Mesenchymal stem cell (in vitro differentiated cells and primary cell): ENCODE data around the gene TPST2.

Experiments
- DNase-seq: peaks from one replicate; pipeline ENCODE4 v3.0.0-alpha.2; 2013
- H2AFZ ChIP-seq: one replicate; pipeline ENCODE4 v1.6.1; 2013; ENCODE audit warnings: low read depth, mild to moderate bottlenecking, control low read depth, inconsistent platforms, low read length, moderate library complexity
- H2AK5ac ChIP-seq: 2 replicates; pipeline ENCODE4 v1.6.1; 2013; ENCODE audit warnings: low read length, moderate library complexity, mild to moderate bottlenecking, inconsistent platforms; ENCODE audit not compliant: severe bottlenecking
- H2BK120ac ChIP-seq: one replicate; pipeline ENCODE4 v1.6.1; 2013; ENCODE audit warnings: low read depth, mild to moderate bottlenecking, inconsistent platforms, low read length, moderate library complexity
- H2BK12ac ChIP-seq, 2 experiments: one replicate each; pipeline ENCODE4 v1.6.1; 2013; ENCODE audit warnings: inconsistent platforms in 2 of 2, low read length in 2 of 2, mild to moderate bottlenecking in 2 of 2, moderate library complexity in 2 of 2, control low read depth in 1 of 2
- H2BK15ac ChIP-seq: one replicate; pipeline ENCODE4 v1.6.1; 2013; ENCODE audit warnings: mild to moderate bottlenecking, low read depth, inconsistent platforms; ENCODE audit not compliant: poor library complexity, severe bottlenecking
- H2BK5ac ChIP-seq: 2 replicates; pipeline ENCODE4 v1.6.1; 2013; ENCODE audit warnings: low read depth, mild to moderate bottlenecking, low read length, control low read depth, inconsistent platforms; ENCODE audit not compliant: poor library complexity, severe bottlenecking
- H3K14ac ChIP-seq, 2 experiments: one replicate each; pipeline ENCODE4 v1.6.1; 2013; ENCODE audit warnings: inconsistent platforms in 2 of 2, low read length in 2 of 2, control low read depth in 1 of 2, mild to moderate bottlenecking in 1 of 2, moderate library complexity in 1 of 2
- H3K18ac ChIP-seq, 2 experiments: one replicate each; pipeline ENCODE4 v1.6.1; 2013; ENCODE audit warnings: inconsistent platforms in 2 of 2, low read length in 2 of 2, control low read depth in 1 of 2, low read depth in 1 of 2, mild to moderate bottlenecking in 1 of 2
- H3K23ac ChIP-seq, 2 experiments: one replicate each; pipeline ENCODE4 v1.6.1; 2013; ENCODE audit warnings: inconsistent platforms in 2 of 2, low read length in 2 of 2, mild to moderate bottlenecking in 2 of 2, moderate library complexity in 2 of 2, control low read depth in 1 of 2
- H3K27ac ChIP-seq: 2 replicates; pipeline ENCODE4 v1.5.1; 2013; ENCODE audit warnings: mild to moderate bottlenecking, moderate library complexity, low read length, control low read depth, inconsistent platforms; ENCODE audit not compliant: poor library complexity, severe bottlenecking
- H3K27me3 ChIP-seq, 2 experiments: 2 replicates each; pipeline versions ENCODE4 v1.6.1 to v1.7.0; 2013; ENCODE audit warnings: low read length in 2 of 2, mild to moderate bottlenecking in 2 of 2, moderate library complexity in 2 of 2, control low read depth in 1 of 2, inconsistent platforms in 1 of 2; ENCODE audit not compliant: control insufficient read depth in 1 of 2, insufficient read depth in 1 of 2
- H3K36me3 ChIP-seq, 2 experiments: 2 replicates each; pipeline versions ENCODE4 v1.6.1 to v1.7.0; 2013; ENCODE audit warnings: low read length in 2 of 2, control low read depth in 1 of 2, inconsistent platforms in 1 of 2, low read depth in 1 of 2, mild to moderate bottlenecking in 1 of 2; ENCODE audit not compliant: insufficient read depth in 2 of 2, control insufficient read depth in 1 of 2
- H3K4ac ChIP-seq, 2 experiments: one replicate each; pipeline ENCODE4 v1.6.1; 2013; ENCODE audit warnings: inconsistent platforms in 2 of 2, low read length in 2 of 2, mild to moderate bottlenecking in 2 of 2, moderate library complexity in 2 of 2, control low read depth in 1 of 2, low read depth in 1 of 2
- H3K4me1 ChIP-seq: 2 replicates; pipeline ENCODE4 v1.6.1; 2013; ENCODE audit warnings: low read depth, low read length, control low read depth; ENCODE audit not compliant: control insufficient read depth, insufficient read depth
- H3K4me2 ChIP-seq: 2 replicates; pipeline ENCODE4 v1.6.1; 2013; ENCODE audit warnings: low read length, mild to moderate bottlenecking, inconsistent platforms; ENCODE audit not compliant: poor library complexity, severe bottlenecking
- H3K4me3 ChIP-seq, 2 experiments: 2 replicates each; pipeline versions ENCODE4 v1.5.1 to v1.7.0; 2013; ENCODE audit warnings: low read length in 2 of 2, mild to moderate bottlenecking in 2 of 2, control low read depth in 1 of 2, low read depth in 1 of 2; ENCODE audit not compliant: insufficient read depth in 1 of 2
- H3K79me1 ChIP-seq: replicated peaks from 2 replicates; pipeline ENCODE4 v1.6.1; 2013; ENCODE audit warnings: mild to moderate bottlenecking, control low read depth, low read length, inconsistent platforms; ENCODE audit not compliant: poor library complexity, severe bottlenecking
- H3K9ac ChIP-seq: 2 replicates; pipeline ENCODE4 v1.7.0; 2013; ENCODE audit warnings: mild to moderate bottlenecking, low read length, moderate library complexity
- H3K9me3 ChIP-seq: 2 replicates; pipeline ENCODE4 v1.7.0; 2013; ENCODE audit warnings: mild to moderate bottlenecking, low read length; ENCODE audit not compliant: control insufficient read depth
- H4K8ac ChIP-seq: one replicate; pipeline ENCODE4 v1.6.1; 2013; ENCODE audit warnings: inconsistent platforms, mild to moderate bottlenecking, low read length, moderate library complexity
- H4K91ac ChIP-seq: one replicate; pipeline ENCODE4 v1.6.1; 2013; ENCODE audit warnings: mild to moderate bottlenecking, low read length, inconsistent platforms
- WGBS: methylation state at CpG from one replicate; pipeline ENCODE4 v1.1.7; 2013; ENCODE audit warnings: mixed read lengths; 5-methylcytosine and 5-hydroxymethylcytosine counted together

Gene TPST2

GRCh38 chr22:26599505-26599904 lies 9.6 kb upstream of the TPST2 start:
- H2BK120ac ChIP-seq, result no peak overlapping the region
- no peak overlapping the region for H3K4ac ChIP-seq
- no peak overlapping the region for H3K23ac ChIP-seq
- H3K14ac ChIP-seq, result no peak overlapping the region
- H3K4me2 ChIP-seq, result no peak overlapping the region
- H3K4me3 ChIP-seq, result no peak overlapping the region
- 80% methylated on average over 10 of the region's 11 CpGs for WGBS
- no peaks in the 10 kb centered on the region for H3K36me3 ChIP-seq
- no peak overlapping the region for H2AK5ac ChIP-seq
- H3K27me3 ChIP-seq, result peaks cover 12 to 63% of the 10 kb centered on the region in 2 experiments
- H3K9me3 ChIP-seq, result no peaks in the 10 kb centered on the region
- H3K18ac ChIP-seq, result no peak overlapping the region
- no peaks in the 10 kb centered on the region for H3K79me1 ChIP-seq
- H2BK5ac ChIP-seq, result no peak overlapping the region
- no peaks in the 10 kb centered on the region for H3K4me1 ChIP-seq
- H2BK15ac ChIP-seq, result no peak overlapping the region
- peak overlapping the region; percentile 14 for H4K8ac ChIP-seq
- no peak overlapping the region for H4K91ac ChIP-seq
- H2BK12ac ChIP-seq, result no peak overlapping the region
- no peak overlapping the region for H3K27ac ChIP-seq
- DNase-seq, result no peak
- no peak overlapping the region for H2AFZ ChIP-seq
- H3K9ac ChIP-seq, result no peak overlapping the region

- Histone ChIP-seq H3K27ac (no peak overlapping the region), H4K8ac (no peak overlapping the region), H3K23ac (no peak overlapping the region), H3K36me3 (no peaks in the 10 kb centered on the region), H2AK5ac (no peak overlapping the region), H2BK12ac (no peak overlapping the region), H3K27me3 (peaks cover 16 to 80% of the 10 kb centered on the region in 2 experiments), H3K9me3 (no peaks in the 10 kb centered on the region), H2AFZ (no peak overlapping the region), H2BK15ac (no peak overlapping the region), H3K4me1 (no peaks in the 10 kb centered on the region), H3K79me1 (no peaks in the 10 kb centered on the region), H2BK5ac (no peak overlapping the region), H3K18ac (no peak overlapping the region), H3K14ac (no peak overlapping the region), H3K4me3 (no peak overlapping the region), H3K9ac (no peak overlapping the region), H3K4ac (no peak overlapping the region), H2BK120ac (no peak overlapping the region), H4K91ac (no peak overlapping the region), H3K4me2 (no peak overlapping the region)
- no peak for DNase-seq
- 100% methylated on average over 1 of the region's 4 CpGs for WGBS
These were observed 7.5 kb upstream of the TPST2 start for GRCh38 chr22:26597480-26597879.

DNA sequence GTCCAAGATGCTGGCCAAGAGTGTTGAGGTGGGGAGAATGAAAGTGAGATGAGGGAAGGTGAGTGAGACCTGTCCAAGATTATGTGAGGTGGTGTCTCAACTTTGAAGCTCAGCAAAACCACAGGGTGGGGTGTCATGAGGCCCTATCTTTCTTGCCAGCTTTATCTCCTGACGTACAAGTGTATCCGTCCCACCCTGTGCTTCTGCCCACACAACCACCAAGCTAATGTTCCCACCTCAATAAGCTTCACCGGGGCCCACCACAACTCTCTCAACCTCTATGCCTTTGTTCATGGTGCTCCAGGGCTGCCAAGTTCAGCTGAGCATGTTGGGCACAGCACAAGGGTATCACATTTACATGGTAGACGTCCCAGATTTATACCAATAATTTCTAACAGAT lies 7.1 kb upstream of the TPST2 start:
- no peak overlapping the region for H3K14ac ChIP-seq
- no peaks in the 10 kb centered on the region for H3K4me1 ChIP-seq
- H3K79me1 ChIP-seq, result no peaks in the 10 kb centered on the region
- H2BK5ac ChIP-seq, result no peak overlapping the region
- no peak overlapping the region for H4K91ac ChIP-seq
- H2AK5ac ChIP-seq, result no peak overlapping the region
- no peak overlapping the region for H3K23ac ChIP-seq
- no peak overlapping the region for H2BK120ac ChIP-seq
- no peak overlapping the region for H4K8ac ChIP-seq
- no peak overlapping the region for H2BK15ac ChIP-seq
- H3K4me2 ChIP-seq, result no peak overlapping the region
- no peak overlapping the region for H3K27ac ChIP-seq
- no peaks in the 10 kb centered on the region for H3K9me3 ChIP-seq
- no peaks in the 10 kb centered on the region for H3K36me3 ChIP-seq
- no peak overlapping the region for H3K4me3 ChIP-seq
- H2BK12ac ChIP-seq, result no peak overlapping the region
- H2AFZ ChIP-seq, result no peak overlapping the region
- 83% methylated on average over 4 of the region's 4 CpGs for WGBS
- DNase-seq, result no peak
- no peak overlapping the region for H3K9ac ChIP-seq
- no peak overlapping the region for H3K18ac ChIP-seq
- H3K4ac ChIP-seq, result no peak overlapping the region
- H3K27me3 ChIP-seq, result peaks cover 16 to 82% of the 10 kb centered on the region in 2 experiments

DNA sequence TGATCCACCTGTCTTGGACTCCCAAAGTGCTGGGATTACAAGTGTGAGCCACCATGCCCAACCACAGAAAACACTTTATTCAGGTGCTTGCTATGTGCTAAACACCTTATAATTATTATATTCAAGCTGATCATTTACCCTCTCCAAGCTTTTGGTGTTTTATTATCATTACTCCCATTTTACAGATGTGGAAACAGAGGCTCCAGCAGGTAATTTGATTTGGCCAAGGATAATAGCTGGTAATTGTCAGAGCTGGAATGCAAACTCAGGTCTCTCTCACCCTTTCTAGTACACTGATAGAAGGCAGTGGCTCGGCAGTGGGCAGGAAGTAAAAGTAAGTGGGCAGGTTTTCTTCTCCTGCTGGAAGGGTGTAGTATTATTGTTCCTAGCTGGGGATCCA lies 3.8 kb upstream of the TPST2 start:
- no peak overlapping the region for H3K4ac ChIP-seq
- H2AFZ ChIP-seq, result no peak overlapping the region
- H2BK5ac ChIP-seq, result no peak overlapping the region
- DNase-seq, result no peak
- H3K14ac ChIP-seq, result no peak overlapping the region
- H2BK12ac ChIP-seq, result no peak overlapping the region
- H3K9me3 ChIP-seq, result no peaks in the 10 kb centered on the region
- H2AK5ac ChIP-seq, result no peak overlapping the region
- no peak overlapping the region for H3K18ac ChIP-seq
- no peak overlapping the region for H3K4me3 ChIP-seq
- no peak overlapping the region for H2BK120ac ChIP-seq
- no peak overlapping the region for H4K8ac ChIP-seq
- no peak overlapping the region for H3K9ac ChIP-seq
- H3K79me1 ChIP-seq, result peaks cover 8% of the 10 kb centered on the region
- WGBS, result 70% methylated on average over 1 of the region's 1 CpG
- H3K4me1 ChIP-seq, result peaks cover 4% of the 10 kb centered on the region
- no peak overlapping the region for H4K91ac ChIP-seq
- peaks cover 12 to 52% of the 10 kb centered on the region in 2 experiments for H3K27me3 ChIP-seq
- no peak overlapping the region for H3K23ac ChIP-seq
- no peak overlapping the region for H3K4me2 ChIP-seq
- no peaks in the 10 kb centered on the region for H3K36me3 ChIP-seq
- H3K27ac ChIP-seq, result no peak overlapping the region
- H2BK15ac ChIP-seq, result no peak overlapping the region
